IMR-90 (cell line): ENCODE measurements around the gene GATA1. TPM values are rescaled to one million over a fixed set of nuclear protein-coding genes. Genes with fewer than 3 reads are reported as not detected.

Experiments
- ATAC-seq: fragments of 200-7000 bp; cut with Tn5 transposase; 2 replicates; pipeline ENCODE4 v1.9.1; 2020; ENCODE audit warnings: low read depth, mild to moderate bottlenecking, moderate library complexity
- BruUV-seq: library from RNA; stranded (reverse); fragments of 400-500 nt; replicated peaks from 2 replicates; lab custom pipeline; 2021; lab: Mats Ljungman, UMichigan
- CTCF ChIA-PET: fragments of 300-600 bp; formaldehyde crosslinking; extraction: SDS; loops from one replicate; lab custom pipeline; 2021; ENCODE audit warnings: antibody characterized with exemption; lab: Yijun Ruan, JAX
- POLR2A ChIA-PET: fragments of 300-600 bp; sonication (Branson Sonifier 250); formaldehyde crosslinking; loops from one replicate; lab custom pipeline; 2022; ENCODE audit warnings: antibody characterized with exemption; ENCODE audit not compliant: unreplicated experiment; lab: Charles Lee
- DNase-seq: peaks from one replicate; pipeline ENCODE4 v3.0.0; 2013
- H2AFZ ChIP-seq: replicated peaks from 2 replicates; pipeline ENCODE3; 2013; ENCODE audit warnings: low read length, mild to moderate bottlenecking; ENCODE audit not compliant: poor library complexity
- H2AK5ac ChIP-seq: 2 replicates; pipeline ENCODE4 v1.6.1; 2013; ENCODE audit warnings: low read depth, low read length, inconsistent platforms
- H2AK9ac ChIP-seq: replicated peaks from 2 replicates; pipeline ENCODE3; 2013; ENCODE audit warnings: mild to moderate bottlenecking, low read depth, low read length, moderate library complexity; ENCODE audit not compliant: poor library complexity
- H2BK120ac ChIP-seq: 2 replicates; pipeline ENCODE4 v1.6.1; 2013; ENCODE audit warnings: low read depth, low read length, inconsistent platforms
- H2BK15ac ChIP-seq: 3 replicates; pipeline ENCODE4 v1.6.1; 2013; ENCODE audit warnings: low read depth, low read length, inconsistent platforms
- H2BK20ac ChIP-seq: 2 replicates; pipeline ENCODE4 v1.6.1; 2013; ENCODE audit warnings: low read depth, mild to moderate bottlenecking, inconsistent platforms, low read length, moderate library complexity
- H2BK5ac ChIP-seq: 2 replicates; pipeline ENCODE4 v1.6.1; 2013; ENCODE audit warnings: mild to moderate bottlenecking, low read depth, low read length, inconsistent platforms; ENCODE audit not compliant: poor library complexity, severe bottlenecking
- H3K14ac ChIP-seq: replicated peaks from 2 replicates; pipeline ENCODE4 v1.6.1; 2013; ENCODE audit warnings: low read depth, low read length, inconsistent platforms
- H3K18ac ChIP-seq: 2 replicates; pipeline ENCODE4 v1.6.1; 2013; ENCODE audit warnings: low read depth, low read length, control low read depth
- H3K23ac ChIP-seq: 2 replicates; pipeline ENCODE4 v1.6.1; 2013; ENCODE audit warnings: low read depth, low read length, inconsistent platforms
- H3K27ac ChIP-seq: 2 replicates; pipeline ENCODE4 v1.5.1; 2013; ENCODE audit warnings: mild to moderate bottlenecking, control low read depth, low read length; ENCODE audit not compliant: insufficient read depth
- H3K27me3 ChIP-seq: 2 replicates; pipeline ENCODE4 v1.6.1; 2013; ENCODE audit warnings: low read length; ENCODE audit not compliant: control insufficient read depth, insufficient read depth
- H3K36me3 ChIP-seq: 2 replicates; pipeline ENCODE4 v1.6.1; 2013; ENCODE audit warnings: low read length, mixed read lengths; ENCODE audit not compliant: control insufficient read depth, insufficient read depth
- H3K4ac ChIP-seq: 2 replicates; pipeline ENCODE4 v1.6.1; 2013; ENCODE audit warnings: low read depth, low read length, inconsistent platforms
- H3K4me1 ChIP-seq: 2 replicates; pipeline ENCODE4 v1.6.1; 2013; ENCODE audit warnings: low read length, mixed read lengths; ENCODE audit not compliant: control insufficient read depth, insufficient read depth
- H3K4me2 ChIP-seq: 2 replicates; pipeline ENCODE4 v1.6.1; 2013; ENCODE audit warnings: low read depth, mild to moderate bottlenecking, control low read depth, low read length, moderate library complexity
- H3K4me3 ChIP-seq: 2 replicates; pipeline ENCODE4 v1.5.1; 2013; ENCODE audit warnings: low read depth, mild to moderate bottlenecking, control low read depth, low read length, moderate library complexity; ENCODE audit not compliant: insufficient read depth
- H3K56ac ChIP-seq: 2 replicates; pipeline ENCODE4 v1.6.1; 2013; ENCODE audit warnings: low read length, inconsistent platforms; ENCODE audit not compliant: insufficient read depth; ENCODE audit errors: extremely low read depth
- H3K79me1 ChIP-seq, 2 experiments: 2 replicates each; pipeline ENCODE4 v1.6.1; 2013; ENCODE audit warnings: low read length in 2 of 2, inconsistent platforms in 1 of 2, low read depth in 1 of 2
- H3K9ac ChIP-seq: 2 replicates; pipeline ENCODE4 v1.6.1; 2013; ENCODE audit warnings: low read depth, low read length, control low read depth
- H3K9me1 ChIP-seq: 2 replicates; pipeline ENCODE4 v1.6.1; 2013; ENCODE audit warnings: low read length, inconsistent platforms; ENCODE audit not compliant: insufficient read depth
- H3K9me3 ChIP-seq: 2 replicates; pipeline ENCODE4 v1.6.1; 2013; ENCODE audit warnings: low read length; ENCODE audit not compliant: control insufficient read depth, insufficient read depth
- H4K20me1 ChIP-seq: 2 replicates; pipeline ENCODE4 v1.6.1; 2013; ENCODE audit warnings: low read length, inconsistent platforms; ENCODE audit not compliant: insufficient read depth
- H4K5ac ChIP-seq: 2 replicates; pipeline ENCODE4 v1.6.1; 2013; ENCODE audit warnings: mild to moderate bottlenecking, low read depth, low read length, control low read depth
- H4K8ac ChIP-seq, 2 experiments: 2 replicates each; pipeline ENCODE4 v1.6.1; 2013; ENCODE audit warnings: low read depth in 2 of 2, low read length in 2 of 2, control low read depth in 1 of 2, inconsistent platforms in 1 of 2
- H4K91ac ChIP-seq: 2 replicates; pipeline ENCODE4 v1.6.1; 2013; ENCODE audit warnings: low read depth, low read length, inconsistent platforms; ENCODE audit not compliant: insufficient read depth
- CEBPB ChIP-seq: IDR thresholded peaks from 2 replicates; pipeline ENCODE4 v1.6.1; 2012; ENCODE audit warnings: low read depth, low read length, improper control_type of control experiment
- ELK1 ChIP-seq: fragments of 150-350 bp; IDR thresholded peaks from 2 replicates; pipeline ENCODE4 v1.6.1; 2016; ENCODE audit warnings: low read depth, mild to moderate bottlenecking, low read length, moderate library complexity, borderline replicate concordance
- MAFK ChIP-seq: IDR thresholded peaks from 2 replicates; pipeline ENCODE4 v1.6.1; 2012; ENCODE audit warnings: low read depth, low read length, improper control_type of control experiment
- MAZ ChIP-seq: IDR thresholded peaks from 2 replicates; pipeline ENCODE4 v1.6.1; 2012; ENCODE audit warnings: low read depth, mild to moderate bottlenecking, low read length, improper control_type of control experiment, moderate library complexity, borderline replicate concordance
- POLR2A ChIP-seq: IDR thresholded peaks from 2 replicates; pipeline ENCODE4 v1.6.1; 2012; ENCODE audit warnings: mild to moderate bottlenecking, low read depth, low read length
- RCOR1 ChIP-seq: IDR thresholded peaks from 2 replicates; pipeline ENCODE4 v1.6.1; 2012; ENCODE audit warnings: mild to moderate bottlenecking, low read length, improper control_type of control experiment; ENCODE audit not compliant: insufficient replicate concordance
- RFX5 ChIP-seq: IDR thresholded peaks from 2 replicates; pipeline ENCODE4 v1.8.0; 2012; ENCODE audit warnings: low read depth, mild to moderate bottlenecking, low read length, moderate library complexity
- USF2 ChIP-seq: fragments of 150-350 bp; IDR thresholded peaks from 2 replicates; pipeline ENCODE4 v1.6.1; 2017; ENCODE audit warnings: mild to moderate bottlenecking, antibody characterized with exemption, low read length, low read depth
- WGBS, 2 experiments: methylation state at CpG; one replicate each; pipeline versions ENCODE4 v1.1.5 to v1.1.7; 2013; ENCODE audit warnings: missing lambda C conversion rate in 2 of 2; ENCODE audit not compliant: insufficient read length in 1 of 2; ENCODE audit errors: extremely low coverage in 2 of 2; 5-methylcytosine and 5-hydroxymethylcytosine counted together
- dilution Hi-C: fragments of 300-500 bp; cut with HindIII; formaldehyde crosslinking; loops from one replicate; pipeline ENCODE4 v1.14.3; 2018; ENCODE audit warnings: low sequenced_read_pairs; ENCODE audit not compliant: unreplicated experiment
- in situ Hi-C: fragments of 300-500 bp; cut with MboI; formaldehyde crosslinking; loops from 3 replicates; pipeline ENCODE4 v1.14.3; 2019; ENCODE audit warnings: low sequenced_read_pairs, inconsistent platforms, mixed read lengths
- intact Hi-C: fragments of 100-400 bp; cut with micrococcal nuclease; formaldehyde crosslinking; loops from 2 replicates; pipeline ENCODE4 v1.10.0; 2022
- polyA plus RNA-seq, 3 experiments: library from polyadenylated mRNA; depleted of rRNA; stranded (reverse); fragments of >200 nt; gene quantifications; 2 replicates each; pipeline ENCODE4 v1.2.3, GENCODE V29; 2012; ENCODE audit warnings: low replicate concordance in 1 of 3
- total RNA-seq: library from RNA; depleted of rRNA; stranded (reverse); fragments of >200 nt; gene quantifications from 2 replicates; pipeline ENCODE4 v1.2.3, GENCODE V29; 2012

Gene GATA1
- total and polyA plus RNA-seq, 2 of the 4 experiments (the other 2 are of a cell fraction) = not detected

GRCh38 chrX:48823053-48823452 lies 36.7 kb downstream of the GATA1 start:
- POLR2A ChIA-PET = no interaction called here
- TF ChIP-seq MAFK (no peak), POLR2A (no peak), ELK1 (no peak), MAZ (no peak), CEBPB (no peak), RCOR1 (no peak), RFX5 (no peak), USF2 (no peak)
- Histone ChIP-seq H3K18ac (no peak overlapping the region), H3K27ac (no peak overlapping the region), H3K4me2 (no peak overlapping the region), H2BK20ac (no peak overlapping the region), H3K36me3 (peaks cover 22% of the 10 kb centered on the region), H2AK9ac (no peak overlapping the region), H4K8ac (no peak overlapping the region), H3K56ac (no peak overlapping the region), H3K23ac (no peak overlapping the region), H4K20me1 (no peaks in the 10 kb centered on the region), H3K14ac (no peak overlapping the region), H2AFZ (no peak overlapping the region), H4K5ac (no peak overlapping the region), H3K4me3 (no peak overlapping the region), H3K79me1 (no peaks in the 10 kb centered on the region), H3K27me3 (peaks cover 4% of the 10 kb centered on the region; the same call in 1 of the 2 replicates), H2BK5ac (no peak overlapping the region), H3K4me1 (no peaks in the 10 kb centered on the region), H2BK120ac (no peak overlapping the region), H3K4ac (no peak overlapping the region), H3K9me1 (no peaks in the 10 kb centered on the region), H3K9me3 (peaks cover 8% of the 10 kb centered on the region), H4K91ac (no peak overlapping the region), H3K9ac (no peak overlapping the region), H2BK15ac (no peak overlapping the region), H2AK5ac (no peak overlapping the region)
- in situ Hi-C loops (no loop called here), intact Hi-C loops (no loop called here), dilution Hi-C loops (no loop called here)
- no TSS peak for BruUV-seq
- WGBS, 2 experiments = 80% methylated on average over 2 of the region's 6 CpGs; no CpG with 5 or more reads in 1 of the 2 experiments
- CTCF ChIA-PET = no interaction called here
- ATAC-seq (no peak), DNase-seq (no peak)
